ENCODE measurements around the gene MIS18A. TPM values are rescaled to one million over a fixed set of nuclear protein-coding genes. Genes with fewer than 3 reads are reported as not detected.

Gene MIS18A
- total and polyA plus RNA-seq, 5 donors: 3.3 to 4.7 (median 4.3) TPM

GRCh38 chr21:32306021-32306780 is 27.4 kb upstream of the MIS18A start:
- H3K9me3 ChIP-seq (ENCODE audit: control insufficient read depth, low read length): no peaks in the 10 kb centered on the region
- no peaks in the 10 kb centered on the region for H3K4me1 ChIP-seq (ENCODE audit: control insufficient read depth, insufficient read depth, low read length)
- no peaks in the 10 kb centered on the region for H3K27me3 ChIP-seq (ENCODE audit: control insufficient read depth, insufficient read depth)
- intact Hi-C loops (cut with DNase I): no loop called here
- 49% methylated on average over 22 of the region's 22 CpGs for WGBS
- ATAC-seq (peak; percentile 54 to 69), DNase-seq (no peak)
- no peak overlapping the region for H3K27ac ChIP-seq (ENCODE audit: low read length)
- H3K4me3 ChIP-seq (ENCODE audit: low read length): no peak overlapping the region

- WGBS: 97% methylated on average over 7 of the region's 7 CpGs
- no peak for ATAC-seq
- Histone ChIP-seq H3K4me1 (ENCODE audit: control insufficient read depth, insufficient read depth, low read length) (no peaks in the 10 kb centered on the region), H3K27ac (ENCODE audit: low read length) (no peak overlapping the region), H3K9me3 (ENCODE audit: control insufficient read depth, low read length) (no peaks in the 10 kb centered on the region), H3K4me3 (ENCODE audit: low read length) (no peak overlapping the region), H3K27me3 (ENCODE audit: control insufficient read depth, insufficient read depth) (no peaks in the 10 kb centered on the region)
- DNase-seq: no peak
- intact Hi-C loops (cut with DNase I): no loop called here
Measured at GRCh38 chr21:32304998-32305397, 26.1 kb upstream of the MIS18A start.

- Histone ChIP-seq H3K9me3 (ENCODE audit: control insufficient read depth, low read length) (no peaks in the 10 kb centered on the region), H3K27ac (ENCODE audit: low read length) (no peak overlapping the region), H3K27me3 (ENCODE audit: control insufficient read depth, insufficient read depth) (no peaks in the 10 kb centered on the region), H3K4me1 (ENCODE audit: control insufficient read depth, insufficient read depth, low read length) (no peaks in the 10 kb centered on the region), H3K4me3 (ENCODE audit: low read length) (no peak overlapping the region)
- no peak for ATAC-seq
- no peak for DNase-seq
- 95% methylated on average over 1 of the region's 1 CpG for WGBS
- intact Hi-C loops (cut with DNase I): no loop called here
Measured at GRCh38 chr21:32303385-32303784, 24.5 kb upstream of the MIS18A start.

- no peaks in the 10 kb centered on the region for H3K9me3 ChIP-seq (ENCODE audit: control insufficient read depth, low read length)
- H3K27me3 ChIP-seq (ENCODE audit: control insufficient read depth, insufficient read depth): no peaks in the 10 kb centered on the region
- intact Hi-C loops (cut with DNase I): no loop called here
- no peaks in the 10 kb centered on the region for H3K4me1 ChIP-seq (ENCODE audit: control insufficient read depth, insufficient read depth, low read length)
- ATAC-seq: no peak
- no peak for DNase-seq
- H3K4me3 ChIP-seq (ENCODE audit: low read length): no peak overlapping the region
- H3K27ac ChIP-seq (ENCODE audit: low read length): no peak overlapping the region
- 89% methylated on average over 6 of the region's 6 CpGs for WGBS
Measured at GRCh38 chr21:32302560-32302959, 23.7 kb upstream of the MIS18A start.

GRCh38 chr21:32301596-32301995 is 22.7 kb upstream of the MIS18A start:
- no peaks in the 10 kb centered on the region for H3K27me3 ChIP-seq (ENCODE audit: control insufficient read depth, insufficient read depth)
- no peaks in the 10 kb centered on the region for H3K4me1 ChIP-seq (ENCODE audit: control insufficient read depth, insufficient read depth, low read length)
- no peak for DNase-seq
- no peak overlapping the region for H3K4me3 ChIP-seq (ENCODE audit: low read length)
- no peak for ATAC-seq
- H3K27ac ChIP-seq (ENCODE audit: low read length): no peak overlapping the region
- H3K9me3 ChIP-seq (ENCODE audit: control insufficient read depth, low read length): no peaks in the 10 kb centered on the region
- intact Hi-C loops (cut with DNase I): no loop called here
- WGBS: 91% methylated on average over 2 of the region's 2 CpGs

- H3K27me3 ChIP-seq (ENCODE audit: control insufficient read depth, insufficient read depth): no peaks in the 10 kb centered on the region
- H3K27ac ChIP-seq (ENCODE audit: low read length): no peak overlapping the region
- DNase-seq: no peak
- intact Hi-C loops (cut with DNase I): no loop called here
- H3K4me3 ChIP-seq (ENCODE audit: low read length): no peak overlapping the region
- no peak for ATAC-seq
- no peaks in the 10 kb centered on the region for H3K9me3 ChIP-seq (ENCODE audit: control insufficient read depth, low read length)
- H3K4me1 ChIP-seq (ENCODE audit: control insufficient read depth, insufficient read depth, low read length): no peaks in the 10 kb centered on the region
- 92% methylated on average over 41 of the region's 41 CpGs for WGBS
Measured at GRCh38 chr21:32300117-32300681, 21.4 kb upstream of the MIS18A start.

GRCh38 chr21:32299695-32300094 is 20.8 kb upstream of the MIS18A start:
- intact Hi-C loops (cut with DNase I): no loop called here
- Histone ChIP-seq H3K9me3 (ENCODE audit: control insufficient read depth, low read length) (no peaks in the 10 kb centered on the region), H3K27me3 (ENCODE audit: control insufficient read depth, insufficient read depth) (no peaks in the 10 kb centered on the region), H3K27ac (ENCODE audit: low read length) (no peak overlapping the region), H3K4me1 (ENCODE audit: control insufficient read depth, insufficient read depth, low read length) (no peaks in the 10 kb centered on the region), H3K4me3 (ENCODE audit: low read length) (no peak overlapping the region)
- 70% methylated on average over 6 of the region's 6 CpGs for WGBS
- no peak for DNase-seq
- no peak for ATAC-seq

GRCh38 chr21:32298658-32299081 is 19.8 kb upstream of the MIS18A start, which contains the start of gene MRAP:
TSS of gene MRAP (plus strand) at chr21:32298855. CDS start at chr21:32298972, 117 bp downstream.
- Histone ChIP-seq H3K27me3 (ENCODE audit: control insufficient read depth, insufficient read depth) (no peaks in the 10 kb centered on the region), H3K4me3 (ENCODE audit: low read length) (no peak within 1 kb of the TSS), H3K9me3 (ENCODE audit: control insufficient read depth, low read length) (no peaks in the 10 kb centered on the region), H3K27ac (ENCODE audit: low read length) (peak within 1 kb of the TSS; percentile 33), H3K4me1 (ENCODE audit: control insufficient read depth, insufficient read depth, low read length) (no peaks in the 10 kb centered on the region)
- ATAC-seq (peak; percentile 80 to 82), DNase-seq (peak in 2 of 3 donors; percentile 68 to 73)
- WGBS: 72% methylated on average over 14 of the region's 14 CpGs
- intact Hi-C loops (cut with DNase I): no loop called here

- Histone ChIP-seq H3K4me3 (ENCODE audit: low read length) (no peak overlapping the region), H3K27me3 (ENCODE audit: control insufficient read depth, insufficient read depth) (no peaks in the 10 kb centered on the region), H3K27ac (ENCODE audit: low read length) (peak overlapping the region; percentile 33), H3K9me3 (ENCODE audit: control insufficient read depth, low read length) (no peaks in the 10 kb centered on the region), H3K4me1 (ENCODE audit: control insufficient read depth, insufficient read depth, low read length) (no peaks in the 10 kb centered on the region)
- intact Hi-C loops (cut with DNase I): no loop called here
- WGBS: 70% methylated on average over 6 of the region's 6 CpGs
- DNase-seq: peak in 1 of 3 donors; percentile 47
- ATAC-seq: peak; percentile 83 to 86
Measured at GRCh38 chr21:32298148-32298559, 19.3 kb upstream of the MIS18A start.

GRCh38 chr21:32297449-32297848 is 18.6 kb upstream of the MIS18A start:
- ATAC-seq (no peak), DNase-seq (no peak)
- H3K4me3 ChIP-seq (ENCODE audit: low read length): no peak overlapping the region
- H3K27me3 ChIP-seq (ENCODE audit: control insufficient read depth, insufficient read depth): no peaks in the 10 kb centered on the region
- 95% methylated on average over 7 of the region's 7 CpGs for WGBS
- H3K9me3 ChIP-seq (ENCODE audit: control insufficient read depth, low read length): no peaks in the 10 kb centered on the region
- no peaks in the 10 kb centered on the region for H3K4me1 ChIP-seq (ENCODE audit: control insufficient read depth, insufficient read depth, low read length)
- intact Hi-C loops (cut with DNase I): no loop called here
- no peak overlapping the region for H3K27ac ChIP-seq (ENCODE audit: low read length)

GRCh38 chr21:32285476-32285875 is 6.6 kb upstream of the MIS18A start:
- ATAC-seq: no peak
- no peak for DNase-seq
- intact Hi-C loops (cut with DNase I): no loop called here
- no peak overlapping the region for H3K27ac ChIP-seq (ENCODE audit: low read length)
- H3K9me3 ChIP-seq (ENCODE audit: control insufficient read depth, low read length): no peaks in the 10 kb centered on the region
- no peaks in the 10 kb centered on the region for H3K27me3 ChIP-seq (ENCODE audit: control insufficient read depth, insufficient read depth)
- H3K4me3 ChIP-seq (ENCODE audit: low read length): no peak overlapping the region
- WGBS: 94% methylated on average over 4 of the region's 4 CpGs
- H3K4me1 ChIP-seq (ENCODE audit: control insufficient read depth, insufficient read depth, low read length): no peaks in the 10 kb centered on the region

Data from right cardiac atrium (tissue), 5 donors.